Glutamatergic neuron (in vitro differentiated cells): Measurements from ENCODE around the gene ABR. TPM values are rescaled to one million over a fixed set of nuclear protein-coding genes. Genes with fewer than 3 reads are reported as not detected.

Experiments
- DNase-seq: peaks from one replicate; pipeline ENCODE4 v3.0.0; 2022
- H3K27ac Mint-ChIP-seq: one replicate; pipeline ENCODE4 v1.8.0; 2020; ENCODE audit warnings: mild to moderate bottlenecking, mixed read lengths, inconsistent platforms; ENCODE audit not compliant: unreplicated experiment
- H3K27me3 Mint-ChIP-seq: one replicate; pipeline ENCODE4 v1.8.0; 2020; ENCODE audit warnings: mild to moderate bottlenecking, moderate library complexity, mixed read lengths, inconsistent platforms; ENCODE audit not compliant: unreplicated experiment
- H3K36me3 Mint-ChIP-seq: one replicate; pipeline ENCODE4 v1.8.0; 2020; ENCODE audit warnings: mild to moderate bottlenecking, mixed read lengths, inconsistent platforms; ENCODE audit not compliant: unreplicated experiment
- H3K4me1 Mint-ChIP-seq: one replicate; pipeline ENCODE4 v1.8.0; 2020; ENCODE audit warnings: mild to moderate bottlenecking, low read depth, mixed read lengths, inconsistent platforms; ENCODE audit not compliant: unreplicated experiment
- H3K4me3 Mint-ChIP-seq: one replicate; pipeline ENCODE4 v1.8.0; 2020; ENCODE audit warnings: mild to moderate bottlenecking, mixed read lengths, inconsistent platforms; ENCODE audit not compliant: unreplicated experiment
- H3K9me3 Mint-ChIP-seq: one replicate; pipeline ENCODE4 v1.8.0; 2020; ENCODE audit warnings: mild to moderate bottlenecking, moderate library complexity, mixed read lengths, inconsistent platforms; ENCODE audit not compliant: unreplicated experiment
- CTCF ChIP-seq: fragments of 200-600 bp; sonication (generic); IDR thresholded peaks from one replicate; pipeline ENCODE4 v1.5.0; 2021; ENCODE audit not compliant: partially characterized antibody, unreplicated experiment
- total RNA-seq: library from RNA; stranded (reverse); fragmentation: NEBNext Ultra II Directional; extraction: Animal tissue kit (Norgen Biotek cat#: 25700); gene quantifications from one replicate; pipeline ENCODE4 v1.2.1, GENCODE V29; 2021; ENCODE audit not compliant: unreplicated experiment

Gene ABR
- total RNA-seq, 1 donor from 2014 or later, result 219 TPM

DNA sequence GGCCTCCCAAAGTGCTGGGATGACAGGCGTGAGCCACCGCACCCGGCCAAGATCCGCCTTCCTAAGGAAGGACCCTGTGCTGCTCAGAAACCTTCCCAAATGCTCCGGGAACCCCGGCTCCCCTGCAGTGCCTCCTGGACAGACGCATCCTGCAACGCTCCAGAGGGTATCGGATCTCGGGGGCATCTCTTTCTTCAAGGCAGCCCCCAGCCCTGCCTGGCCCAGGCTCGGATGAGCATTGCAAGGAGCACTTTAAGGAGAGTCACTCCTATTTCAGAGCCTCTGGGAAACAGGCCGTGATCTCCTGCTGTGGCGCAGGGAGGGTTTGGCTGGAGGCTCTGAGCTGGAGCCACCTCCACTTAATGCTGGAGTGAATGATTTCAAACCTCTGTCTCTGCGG is 17.2 kb upstream of the ABR start:
- no peaks in the 10 kb centered on the region for H3K4me1 Mint-ChIP-seq

GRCh38 chr17:1192911-1193699 is 13.3 kb upstream of the ABR start:
- DNase-seq, result no peak
- H3K4me1 Mint-ChIP-seq, result no peaks in the 10 kb centered on the region
- peaks cover 2% of the 10 kb centered on the region for H3K9me3 Mint-ChIP-seq
- H3K4me3 Mint-ChIP-seq, result no peak overlapping the region
- TF ChIP-seq CTCF, result no peak
- no peaks in the 10 kb centered on the region for H3K36me3 Mint-ChIP-seq
- H3K27me3 Mint-ChIP-seq, result peaks cover 3% of the 10 kb centered on the region
- no peak overlapping the region for H3K27ac Mint-ChIP-seq

More for the DNA sequence above, 17.2 kb upstream of the ABR start:
- Mint-ChIP-seq H3K27me3 (peaks cover 3% of the 10 kb centered on the region), H3K36me3 (no peaks in the 10 kb centered on the region), H3K4me3 (no peak overlapping the region), H3K27ac (no peak overlapping the region), H3K9me3 (no peaks in the 10 kb centered on the region)
- DNase-seq, result no peak
- no peak for TF ChIP-seq CTCF

- DNase-seq, result no peak
- Mint-ChIP-seq H3K36me3 (no peaks in the 10 kb centered on the region), H3K27me3 (peaks cover 3% of the 10 kb centered on the region), H3K4me1 (peaks cover 5% of the 10 kb centered on the region), H3K27ac (no peak overlapping the region), H3K4me3 (no peak overlapping the region), H3K9me3 (peaks cover 2% of the 10 kb centered on the region)
- TF ChIP-seq CTCF, result no peak
These were observed 11.1 kb upstream of the ABR start for GRCh38 chr17:1190751-1191331.

- H3K36me3 Mint-ChIP-seq, result no peaks in the 10 kb centered on the region
- no peak for DNase-seq
- no peak for TF ChIP-seq CTCF
- peaks cover 7% of the 10 kb centered on the region for H3K4me1 Mint-ChIP-seq
- H3K9me3 Mint-ChIP-seq, result peaks cover 6% of the 10 kb centered on the region
- H3K4me3 Mint-ChIP-seq, result no peak overlapping the region
- H3K27me3 Mint-ChIP-seq, result peaks cover 3% of the 10 kb centered on the region
- H3K27ac Mint-ChIP-seq, result no peak overlapping the region
These were observed 9.2 kb upstream of the ABR start for GRCh38 chr17:1188812-1189504.
